GM12874 (cell line): ENCODE measurements around the gene POU2F1.

Experiments used
- CTCF ChIP-seq: IDR thresholded peaks from 2 replicates; pipeline ENCODE4 v1.5.1; 2011; ENCODE audit warnings: low read depth, mild to moderate bottlenecking, control low read depth, low read length, moderate library complexity; ENCODE audit not compliant: insufficient read depth

Gene POU2F1

GRCh38 chr1:167460836-167461235 is 240.2 kb downstream of the POU2F1 start:
- TF ChIP-seq CTCF: no peak

- TF ChIP-seq CTCF: no peak
Observed at GRCh38 chr1:167462341-167462740, 241.7 kb downstream of the POU2F1 start.

GRCh38 chr1:167463080-167463479 is 242.4 kb downstream of the POU2F1 start:
- no peak for TF ChIP-seq CTCF

- no peak for TF ChIP-seq CTCF
Observed at GRCh38 chr1:167463875-167464575, 243.3 kb downstream of the POU2F1 start.

- TF ChIP-seq CTCF: no peak
Observed at GRCh38 chr1:167465018-167465417, 244.3 kb downstream of the POU2F1 start.

GRCh38 chr1:167465743-167466142 is 245.1 kb downstream of the POU2F1 start:
- no peak for TF ChIP-seq CTCF

GRCh38 chr1:167467126-167467710 is 246.5 kb downstream of the POU2F1 start:
- no peak for TF ChIP-seq CTCF
